Measurements from ENCODE around the gene SETX. TPM values are rescaled to one million over a fixed set of nuclear protein-coding genes. Genes with fewer than 3 reads are reported as not detected.
A peak's percentile ranks its signal among the peaks of the same experiment; 100 is the strongest.

Gene SETX
- total and polyA plus RNA-seq, 7 donors, result 8.8 to 58.2 (median 45.5) TPM

DNA sequence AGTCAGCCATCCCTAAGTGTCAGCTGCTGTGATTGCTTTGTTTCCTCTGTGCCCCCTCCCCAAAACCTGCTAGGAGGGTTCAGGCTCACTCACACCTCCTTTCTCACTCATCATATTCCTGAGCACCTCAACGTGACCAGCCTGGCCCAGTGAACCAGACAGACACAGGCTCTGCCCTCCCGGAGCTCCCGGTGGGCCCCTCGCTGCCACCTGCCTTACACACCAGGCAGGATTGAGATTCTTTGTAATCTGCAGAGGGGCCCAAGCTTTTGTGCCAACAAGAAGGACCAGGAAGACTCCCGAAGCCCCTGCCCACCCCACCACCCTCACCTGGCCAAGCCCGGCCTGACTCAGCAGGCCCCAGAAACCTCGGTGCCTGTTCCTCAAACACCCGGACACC lies 105.1 kb downstream of the SETX start:
- no peaks in the 10 kb centered on the region for H3K36me3 ChIP-seq
- peaks cover 0 to 19% (median 0%) of the 10 kb centered on the region in 3 donors for H3K27me3 ChIP-seq
- intact Hi-C loops (cut with DNase I), result loop anchor here (10.0 kb wide), 1 partner anchor 645 kb away; no protein-coding TSS in a partner anchor
- TF ChIP-seq POLR2A (IDR thresholded peaks at IDR 0.05) (no peak), POLR2AphosphoS5 (IDR thresholded peaks at IDR 0.05) (no peak), EP300 (IDR thresholded peaks at IDR 0.05) (no peak)
- TF ChIP-seq, protein P1, sequence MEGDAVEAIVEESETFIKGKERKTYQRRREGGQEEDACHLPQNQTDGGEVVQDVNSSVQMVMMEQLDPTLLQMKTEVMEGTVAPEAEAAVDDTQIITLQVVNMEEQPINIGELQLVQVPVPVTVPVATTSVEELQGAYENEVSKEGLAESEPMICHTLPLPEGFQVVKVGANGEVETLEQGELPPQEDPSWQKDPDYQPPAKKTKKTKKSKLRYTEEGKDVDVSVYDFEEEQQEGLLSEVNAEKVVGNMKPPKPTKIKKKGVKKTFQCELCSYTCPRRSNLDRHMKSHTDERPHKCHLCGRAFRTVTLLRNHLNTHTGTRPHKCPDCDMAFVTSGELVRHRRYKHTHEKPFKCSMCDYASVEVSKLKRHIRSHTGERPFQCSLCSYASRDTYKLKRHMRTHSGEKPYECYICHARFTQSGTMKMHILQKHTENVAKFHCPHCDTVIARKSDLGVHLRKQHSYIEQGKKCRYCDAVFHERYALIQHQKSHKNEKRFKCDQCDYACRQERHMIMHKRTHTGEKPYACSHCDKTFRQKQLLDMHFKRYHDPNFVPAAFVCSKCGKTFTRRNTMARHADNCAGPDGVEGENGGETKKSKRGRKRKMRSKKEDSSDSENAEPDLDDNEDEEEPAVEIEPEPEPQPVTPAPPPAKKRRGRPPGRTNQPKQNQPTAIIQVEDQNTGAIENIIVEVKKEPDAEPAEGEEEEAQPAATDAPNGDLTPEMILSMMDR (IDR thresholded peaks at IDR 0.05), result no peak
- H3K4me3 ChIP-seq, result no peak overlapping the region
- no peak overlapping the region for H3K27ac ChIP-seq
- DNase-seq, result peak; percentile 34
- no peaks in the 10 kb centered on the region for H3K9me3 ChIP-seq
- peaks cover 0 to 9% (median 6%) of the 10 kb centered on the region in 4 donors for H3K4me1 ChIP-seq
- 89 to 92% methylated on average over 8 of the region's 8 CpGs for WGBS, 2 donors

DNA sequence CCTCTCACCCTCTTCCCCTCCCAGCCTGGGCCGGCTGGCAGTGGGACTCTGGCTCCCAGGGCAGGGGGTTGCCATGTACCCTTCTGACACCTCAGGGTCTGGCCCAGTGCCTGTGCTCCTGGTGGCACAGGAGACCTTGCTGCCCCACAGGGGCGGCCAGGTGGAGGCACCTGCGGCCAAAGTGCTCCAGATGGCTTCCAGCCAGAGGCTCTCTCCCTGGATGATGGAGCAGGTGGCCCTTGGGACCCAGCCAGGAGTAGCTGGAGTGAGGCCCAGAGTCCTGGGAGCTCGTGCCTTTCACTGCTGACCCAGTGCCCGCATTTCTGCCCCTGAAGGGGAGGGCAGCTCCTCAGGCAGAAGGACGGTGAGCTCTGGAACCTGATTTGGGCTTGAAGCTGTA lies 105.7 kb downstream of the SETX start:
- H3K4me1 ChIP-seq, result peaks cover 0 to 11% (median 6%) of the 10 kb centered on the region in 4 donors
- no peak overlapping the region for H3K4me3 ChIP-seq
- H3K36me3 ChIP-seq, result no peaks in the 10 kb centered on the region
- H3K27ac ChIP-seq, result no peak overlapping the region
- H3K9me3 ChIP-seq, result no peaks in the 10 kb centered on the region
- no peak for TF ChIP-seq EP300 (IDR thresholded peaks at IDR 0.05)
- no peak for TF ChIP-seq POLR2A (IDR thresholded peaks at IDR 0.05)
- TF ChIP-seq POLR2AphosphoS5 (IDR thresholded peaks at IDR 0.05), result no peak
- TF ChIP-seq, protein P1 (IDR thresholded peaks at IDR 0.05), result no peak
- 19 to 72% methylated on average over 6 of the region's 6 CpGs for WGBS, 2 donors
- DNase-seq, result peak; percentile 44
- H3K27me3 ChIP-seq, result peaks cover 0 to 18% (median 0%) of the 10 kb centered on the region in 3 donors
- intact Hi-C loops (cut with DNase I), result loop anchor here (10.0 kb wide), 1 partner anchor 644 kb away; no protein-coding TSS in a partner anchor

DNA sequence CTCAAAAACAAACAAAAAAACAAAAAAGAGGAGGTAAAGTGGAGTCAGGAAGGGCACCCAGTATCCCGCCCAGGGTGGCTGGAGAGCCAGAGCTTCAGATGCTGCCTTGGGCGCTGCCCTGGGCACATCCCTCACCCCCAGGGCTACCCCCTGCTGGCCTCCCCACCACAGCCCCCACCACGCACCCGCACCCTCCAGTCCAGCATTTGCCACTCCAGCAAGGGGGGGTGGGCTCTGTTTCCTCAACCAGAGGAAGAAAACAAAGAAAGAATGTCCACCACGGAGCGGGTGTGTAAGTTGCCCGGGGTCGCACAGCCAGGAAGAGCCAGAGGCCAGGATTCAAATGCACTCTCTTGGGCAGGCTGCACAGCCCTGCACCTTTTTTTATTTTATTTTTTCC lies 106.8 kb downstream of the SETX start:
- DNase-seq, result no peak
- H3K9me3 ChIP-seq, result no peaks in the 10 kb centered on the region
- no peak overlapping the region for H3K27ac ChIP-seq
- no peaks in the 10 kb centered on the region for H3K36me3 ChIP-seq
- H3K27me3 ChIP-seq, result peaks cover 0 to 8% (median 0%) of the 10 kb centered on the region in 3 donors
- WGBS, 2 donors, result 69 to 80% methylated on average over 8 of the region's 8 CpGs
- no peak overlapping the region for H3K4me3 ChIP-seq
- intact Hi-C loops (cut with DNase I), result loop anchor here (10.0 kb wide), 1 partner anchor 643 kb away; no protein-coding TSS in a partner anchor
- H3K4me1 ChIP-seq, result peaks cover 0 to 11% (median 6%) of the 10 kb centered on the region in 4 donors
- TF ChIP-seq, protein P1 (IDR thresholded peaks at IDR 0.05), result no peak
- TF ChIP-seq POLR2A (IDR thresholded peaks at IDR 0.05) (no peak), EP300 (IDR thresholded peaks at IDR 0.05) (no peak), POLR2AphosphoS5 (IDR thresholded peaks at IDR 0.05) (no peak)

DNA sequence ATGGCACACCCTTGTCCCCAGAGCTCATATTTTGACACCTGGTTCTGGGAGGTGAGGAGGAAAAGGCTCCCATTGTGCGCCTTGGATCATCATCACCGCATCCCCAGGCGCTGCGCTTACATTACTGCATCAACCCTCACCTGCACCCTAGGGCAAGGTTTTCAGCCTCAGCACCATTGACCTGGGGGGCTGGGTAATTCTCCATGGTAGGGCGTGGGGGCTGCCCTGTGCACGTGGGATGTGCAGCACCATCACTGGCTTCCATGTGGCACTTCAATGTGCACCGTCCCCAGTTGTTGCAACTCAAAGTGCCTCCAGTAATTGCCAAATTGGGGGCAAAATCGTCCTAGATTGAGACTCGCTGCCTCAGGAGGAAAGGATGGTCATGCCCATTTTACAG lies 109.3 kb downstream of the SETX start:
- H3K27ac ChIP-seq, result no peak overlapping the region
- peaks cover 0 to 30% (median 21%) of the 10 kb centered on the region in 4 donors for H3K4me1 ChIP-seq
- H3K4me3 ChIP-seq, result no peak overlapping the region
- intact Hi-C loops (cut with DNase I), result loop anchor here (10.0 kb wide), 1 partner anchor 641 kb away; no protein-coding TSS in a partner anchor
- TF ChIP-seq, protein P1 (IDR thresholded peaks at IDR 0.05), result no peak
- TF ChIP-seq POLR2A (IDR thresholded peaks at IDR 0.05), result no peak
- no peak for TF ChIP-seq EP300 (IDR thresholded peaks at IDR 0.05)
- TF ChIP-seq POLR2AphosphoS5 (IDR thresholded peaks at IDR 0.05), result no peak
- no peak for DNase-seq
- no peaks in the 10 kb centered on the region for H3K9me3 ChIP-seq
- H3K27me3 ChIP-seq, result peaks cover 0 to 8% (median 0%) of the 10 kb centered on the region in 3 donors
- no peaks in the 10 kb centered on the region for H3K36me3 ChIP-seq
- WGBS, 2 donors, result 84 to 91% methylated on average over 9 of the region's 9 CpGs

All from sigmoid colon (tissue), 7 donors.